Brain pericyte (primary cell): ENCODE results near the gene NALCN.
A peak's percentile ranks its signal among the peaks of the same experiment; 100 is the strongest.

Source experiments
- DNase-seq: peaks from one replicate; pipeline ENCODE4 v3.0.0-alpha.2; 2012; ENCODE audit warnings: low read depth, low spot score

Gene NALCN

DNA sequence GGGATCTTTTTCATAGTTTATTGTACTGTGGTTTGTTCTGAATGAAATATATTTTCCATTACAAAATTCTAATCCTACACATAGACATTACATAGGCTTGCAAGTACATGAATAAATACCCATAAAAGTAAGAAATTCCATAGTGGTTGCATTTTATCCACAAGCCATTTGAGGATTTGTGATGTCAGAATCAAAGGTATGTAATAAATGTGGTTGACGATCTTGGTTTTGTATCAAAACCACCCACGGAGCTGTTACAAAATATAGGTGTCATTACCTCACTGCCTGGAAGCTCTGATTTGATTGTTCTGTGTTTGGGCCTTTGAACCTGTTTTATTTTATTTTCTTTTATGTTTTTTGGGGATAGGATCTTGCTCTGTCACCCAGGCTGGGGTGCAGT is 125.1 kb downstream of the NALCN start:
- no peak for DNase-seq

DNA sequence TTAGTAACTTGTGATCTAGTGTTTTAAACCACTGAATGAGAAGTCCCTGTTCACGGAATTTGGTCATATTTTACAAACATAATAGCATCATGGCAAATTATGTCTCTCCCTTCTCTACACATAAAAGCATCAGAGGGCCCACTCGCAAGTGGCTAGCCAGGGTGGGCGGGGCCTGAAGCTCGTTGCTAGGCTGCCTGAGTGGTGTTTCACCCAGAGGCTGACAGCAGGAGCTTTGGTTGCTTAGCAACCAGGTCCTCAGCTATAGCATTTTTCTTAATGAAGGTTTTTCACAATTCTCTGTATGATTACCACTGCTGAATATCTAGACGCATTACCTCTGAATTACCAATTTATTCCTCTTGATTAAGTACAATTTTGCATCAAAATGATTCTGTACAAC is 126.5 kb downstream of the NALCN start:
- DNase-seq = no peak

GRCh38 chr13:101283782-101284181 is 132.5 kb downstream of the NALCN start:
- no peak for DNase-seq

DNA sequence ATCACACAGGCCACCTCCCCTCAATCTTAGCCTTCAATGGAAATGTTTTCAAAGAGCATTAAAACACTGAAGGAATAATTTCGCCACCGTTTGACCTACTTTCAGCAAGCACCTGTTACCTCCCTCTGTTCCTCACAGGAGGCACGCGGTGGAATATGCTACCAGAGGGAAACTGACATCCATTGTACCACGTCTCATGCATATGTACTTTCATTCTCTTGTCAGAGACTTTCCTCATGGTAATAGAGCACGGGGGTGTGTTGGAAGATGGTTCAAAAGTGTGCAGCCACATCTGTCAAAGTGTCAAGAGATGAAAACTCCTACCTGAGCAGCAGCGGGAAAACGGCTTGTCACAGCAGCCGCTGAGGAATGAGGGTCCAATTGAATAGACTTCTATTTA is 143.4 kb downstream of the NALCN start:
- DNase-seq = no peak

DNA sequence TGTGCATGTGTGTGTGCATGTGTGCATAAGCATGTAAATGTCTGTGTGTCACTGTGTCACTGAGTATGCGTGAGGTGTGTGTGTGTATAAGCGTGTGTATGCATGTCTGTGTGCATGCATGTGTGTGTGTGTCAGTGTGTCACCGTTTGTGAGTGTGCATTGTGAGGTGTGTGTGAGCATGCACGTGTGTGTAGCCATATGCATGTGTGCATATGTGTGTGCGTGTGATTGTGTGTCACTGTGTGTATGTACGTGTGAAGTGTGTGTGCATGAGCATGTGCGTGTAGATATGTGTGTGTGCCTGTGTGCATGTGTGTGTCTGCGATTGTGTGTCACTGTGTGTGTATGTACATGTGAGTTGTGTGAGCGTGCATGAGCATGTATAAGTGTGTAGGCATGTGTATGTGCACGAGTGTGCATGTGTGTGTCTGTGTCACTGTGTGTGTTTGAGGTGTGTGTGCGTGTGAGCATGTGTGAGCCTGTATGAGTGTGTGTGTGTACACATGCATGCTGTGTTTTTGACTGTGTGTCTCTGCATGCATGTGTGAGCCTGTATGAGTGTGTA is 144.5 kb downstream of the NALCN start:
- no peak for DNase-seq

- no peak for DNase-seq
Observed at GRCh38 chr13:101267656-101268055, 148.7 kb downstream of the NALCN start.

GRCh38 chr13:101265934-101266333 is 150.4 kb downstream of the NALCN start:
- DNase-seq = no peak

- no peak for DNase-seq
Observed at GRCh38 chr13:101264931-101265330, 151.4 kb downstream of the NALCN start.

GRCh38 chr13:101262306-101262705 is 154.0 kb downstream of the NALCN start:
- no peak for DNase-seq

DNA sequence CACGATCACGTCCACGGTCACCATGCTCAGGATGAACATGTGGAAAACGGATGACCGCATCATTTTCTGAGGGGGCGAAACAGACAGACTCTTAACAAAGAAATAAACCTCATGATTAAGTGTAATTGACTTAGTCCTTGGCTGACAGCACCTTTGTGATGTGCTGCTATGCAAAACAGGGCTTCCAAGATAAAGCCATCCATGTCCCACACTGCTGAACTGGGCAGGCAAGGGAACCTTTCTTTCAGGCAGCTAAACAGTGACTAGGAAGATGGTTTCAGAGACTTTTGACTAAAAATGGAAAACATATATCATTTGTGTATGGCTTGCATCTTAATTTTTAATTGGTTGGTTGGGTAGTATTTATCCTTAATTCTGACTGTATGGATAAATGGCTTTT is 157.8 kb downstream of the NALCN start:
- no peak for DNase-seq

- DNase-seq = peak; percentile 13
Observed at GRCh38 chr13:101258071-101258470, 158.2 kb downstream of the NALCN start.

GRCh38 chr13:101248739-101249514 is 167.4 kb downstream of the NALCN start:
- DNase-seq = no peak

DNA sequence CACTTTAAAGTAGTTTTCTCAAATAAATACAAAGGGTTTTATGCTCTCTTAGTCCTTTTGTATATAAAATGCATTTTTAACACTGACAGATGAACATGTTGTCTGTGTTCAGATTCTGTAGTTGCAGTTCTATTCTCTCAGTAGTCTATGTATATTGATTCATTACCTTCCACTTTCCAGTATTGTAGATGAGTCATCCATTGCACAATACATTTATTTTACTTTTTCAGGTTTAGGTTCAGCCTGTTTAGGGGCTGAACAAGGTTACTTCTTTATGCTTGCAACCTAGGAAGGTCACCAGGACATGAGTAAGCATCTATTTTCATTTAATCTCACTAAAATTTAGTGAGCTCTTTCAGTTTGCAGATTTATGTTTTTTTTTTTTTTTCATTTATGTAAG is 173.6 kb downstream of the NALCN start:
- DNase-seq = no peak

- DNase-seq = no peak
Observed at GRCh38 chr13:101238555-101238954, 177.8 kb downstream of the NALCN start.

DNA sequence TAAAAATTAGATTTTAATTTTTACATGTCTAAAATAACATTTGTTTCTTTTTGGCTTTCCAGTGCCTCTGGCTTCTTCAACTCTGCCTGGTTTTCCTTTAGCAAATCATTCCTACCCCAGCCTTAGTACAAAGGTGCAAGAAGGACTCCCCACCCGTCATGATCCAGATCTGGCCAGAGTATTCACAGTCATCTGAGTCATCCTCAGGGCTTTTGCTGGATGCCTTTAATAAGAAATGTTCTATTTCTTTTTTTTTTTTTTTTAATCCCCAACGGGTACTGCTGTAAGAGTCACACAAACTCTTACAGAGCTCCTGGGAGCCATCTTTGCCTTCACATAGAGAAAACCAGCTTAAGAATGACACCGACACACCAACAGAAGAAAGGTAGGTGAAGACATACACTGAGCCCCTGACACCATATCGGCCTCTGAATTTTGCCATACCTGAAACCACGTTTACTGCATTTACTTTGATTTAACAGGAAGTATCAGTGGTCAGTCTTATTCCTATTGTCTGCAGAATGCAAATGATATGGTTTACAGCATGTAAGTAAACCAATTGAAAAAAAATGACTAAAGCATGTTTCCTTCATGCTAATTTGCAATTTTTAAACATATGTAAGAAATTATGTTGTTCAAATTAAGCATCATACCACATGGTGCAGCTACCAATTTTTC is 184.4 kb downstream of the NALCN start:
- no peak for DNase-seq

DNA sequence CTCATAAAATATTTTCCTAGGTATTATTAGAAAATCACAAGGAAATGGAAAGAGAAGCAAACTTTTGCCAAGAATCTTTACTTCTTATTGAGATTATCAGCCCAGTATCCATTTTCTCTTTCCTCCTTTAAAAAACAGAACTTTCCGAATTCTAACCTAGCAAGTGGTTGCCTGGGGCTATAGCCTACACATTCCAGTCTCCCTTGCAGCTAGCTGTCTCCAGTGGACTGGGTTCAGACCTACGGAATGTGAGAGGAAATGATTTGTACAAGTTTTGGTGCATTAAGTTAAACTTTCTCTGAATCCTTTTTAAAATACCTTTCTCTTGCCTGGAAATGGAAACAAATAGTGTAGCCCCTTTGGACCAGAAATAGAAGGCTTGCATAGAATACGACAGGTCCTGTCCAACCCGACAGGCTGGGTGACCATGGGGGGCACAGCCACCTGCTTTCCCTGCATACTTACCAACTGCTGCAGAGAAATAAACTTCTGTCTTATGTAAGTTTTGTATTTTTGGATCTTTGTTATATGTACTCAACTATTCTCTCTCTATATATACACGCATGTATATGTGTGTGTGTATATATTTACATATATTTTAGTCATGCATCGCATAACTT is 185.9 kb downstream of the NALCN start:
- no peak for DNase-seq

DNA sequence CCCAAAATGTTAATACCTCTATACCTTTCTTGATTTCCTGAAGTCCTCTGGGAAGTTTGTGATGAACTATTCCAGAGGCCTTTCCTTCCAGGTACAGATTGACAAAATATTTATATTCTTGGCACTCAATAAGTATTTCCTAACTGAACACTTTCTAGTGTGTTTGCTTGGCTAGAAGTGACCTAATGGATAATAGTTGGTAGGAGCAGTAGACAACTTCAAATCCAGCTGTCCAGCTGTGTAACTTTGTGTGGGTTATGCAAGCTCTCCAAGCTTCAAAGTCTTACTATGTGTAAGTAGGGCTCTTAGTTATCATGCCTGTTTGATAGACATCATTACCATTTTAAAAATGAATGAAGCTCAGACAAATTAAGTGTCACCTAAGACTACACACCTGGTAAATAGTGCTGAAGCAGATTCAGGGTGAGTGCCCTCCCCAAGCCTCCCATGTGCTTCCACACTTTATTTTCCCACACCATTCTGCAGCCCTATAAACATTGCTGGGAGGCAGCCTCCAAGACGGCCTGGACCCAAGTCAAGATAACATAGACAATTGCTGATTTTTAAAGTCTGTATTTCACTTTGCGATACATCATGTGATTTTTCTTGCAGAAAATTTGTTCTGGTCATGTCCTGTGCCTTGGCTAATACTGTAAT is 196.6 kb downstream of the NALCN start:
- no peak for DNase-seq

DNA sequence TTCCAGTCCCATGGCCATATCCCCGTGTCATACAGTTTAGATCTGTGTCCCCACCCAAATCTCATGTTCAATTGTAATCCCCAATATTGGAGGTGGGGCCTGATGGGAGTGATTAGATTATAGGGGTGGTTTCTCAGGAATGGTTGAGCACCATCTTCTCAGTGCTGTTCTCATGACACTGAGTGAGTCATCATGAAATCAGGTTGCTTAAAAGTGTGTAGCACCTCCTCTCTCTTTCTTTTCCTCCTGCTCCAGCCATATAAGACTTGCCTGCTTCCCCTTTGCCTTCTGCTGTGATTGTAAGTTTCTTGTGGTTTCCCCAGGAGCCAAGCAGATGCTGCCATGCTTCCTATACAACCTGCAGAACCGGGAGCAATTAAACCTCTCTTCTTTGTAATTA is 197.8 kb downstream of the NALCN start:
- DNase-seq = no peak

DNA sequence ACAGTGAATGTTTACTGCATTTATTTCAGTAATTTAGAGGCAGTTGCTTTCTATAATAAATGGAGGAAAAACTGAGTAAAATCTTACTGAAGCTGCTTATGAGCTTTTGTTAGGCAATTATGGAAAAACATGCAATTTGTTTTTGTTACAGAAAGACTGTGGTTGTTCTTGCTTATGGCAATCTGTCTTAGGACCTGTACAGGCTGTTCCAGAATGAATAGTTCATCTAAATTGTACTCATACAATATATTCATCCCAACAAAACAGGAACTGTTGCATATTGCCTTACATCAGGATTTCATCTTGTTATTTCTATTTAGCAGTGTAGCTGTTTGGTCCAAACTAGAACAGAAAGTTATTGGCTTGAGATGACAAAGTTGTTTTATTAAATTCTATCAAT is 199.2 kb downstream of the NALCN start:
- DNase-seq = no peak

GRCh38 chr13:101211261-101211660 is 205.0 kb downstream of the NALCN start:
- DNase-seq = no peak

- DNase-seq = no peak
Observed at GRCh38 chr13:101210774-101211173, 205.5 kb downstream of the NALCN start.
